ENCODE results near the gene SPTLC1.
"Not testable (repeated sequence)": the region's sequence is repeated elsewhere in the genome, so short reads cannot be mapped to it uniquely, and the experiment has no call there.

SPTLC1 gene

DNA sequence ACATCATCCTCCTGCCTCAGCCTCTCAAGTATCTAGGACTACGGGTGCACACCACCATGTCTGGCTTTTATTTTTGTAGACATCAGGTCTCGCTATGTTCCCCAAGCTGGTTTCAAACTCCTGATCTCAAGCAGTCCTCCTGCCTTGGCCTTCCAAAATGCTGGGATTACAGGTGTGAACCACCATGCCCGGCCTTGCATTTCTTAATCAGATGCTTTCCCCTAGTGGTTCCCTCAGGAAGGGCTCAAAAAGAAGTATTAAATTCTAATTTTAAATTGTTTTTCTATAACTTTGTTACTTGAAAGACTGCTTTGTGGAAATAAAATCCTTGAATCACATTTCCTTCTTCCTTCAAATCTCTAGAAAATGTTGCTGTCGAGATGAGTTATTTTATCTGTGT lies 85.7 kb downstream of the SPTLC1 start:
- DNase-seq = no peak

GRCh38 chr9:92026206-92027002 lies 88.8 kb downstream of the SPTLC1 start:
- no peak for DNase-seq

GRCh38 chr9:92021785-92022541 lies 93.2 kb downstream of the SPTLC1 start:
- DNase-seq = peak; percentile 81

GRCh38 chr9:92019658-92020057 lies 95.6 kb downstream of the SPTLC1 start:
- DNase-seq = no peak

DNA sequence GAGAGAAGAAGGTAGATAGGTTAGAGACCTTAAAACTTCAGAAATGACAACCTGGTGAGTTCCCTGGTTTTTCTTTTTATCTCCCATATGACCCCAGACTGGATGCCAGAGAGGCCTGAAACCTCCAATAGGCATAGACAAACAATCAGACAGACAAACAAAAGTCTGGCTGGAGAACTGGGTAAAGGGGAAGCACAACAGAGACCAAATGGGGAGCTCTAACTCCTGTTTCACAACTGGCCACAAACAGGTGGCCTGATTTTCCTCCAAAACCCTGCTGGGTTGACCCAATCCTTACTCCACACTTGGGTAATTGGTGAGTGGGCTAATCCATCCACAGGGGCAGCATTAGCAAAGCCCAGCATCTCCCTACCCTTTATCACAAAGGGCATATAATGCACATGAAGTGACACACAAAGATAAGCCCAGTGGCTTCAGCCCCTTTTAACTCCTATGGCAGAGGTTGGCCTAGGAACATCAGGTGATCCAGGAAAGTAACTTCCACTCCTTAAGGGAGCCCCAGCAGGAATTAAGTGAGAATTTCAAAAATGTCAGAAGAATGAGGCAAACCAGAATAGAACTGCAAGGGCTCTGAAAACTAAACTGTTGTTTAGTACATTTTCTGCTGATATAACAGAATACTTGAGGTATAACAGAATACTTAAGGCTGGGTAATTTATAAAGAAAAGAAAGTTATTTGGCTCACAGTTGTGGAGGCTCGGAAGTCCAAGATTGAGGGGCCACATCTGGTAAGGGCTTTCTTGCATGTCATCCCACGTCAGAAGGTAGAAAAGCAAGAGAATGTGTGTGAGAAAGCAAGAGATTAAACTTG lies 104.3 kb downstream of the SPTLC1 start:
- DNase-seq = peak; percentile 48

- DNase-seq = not testable (repeated sequence)
Measured at GRCh38 chr9:92010253-92010652, 105.0 kb downstream of the SPTLC1 start.

DNA sequence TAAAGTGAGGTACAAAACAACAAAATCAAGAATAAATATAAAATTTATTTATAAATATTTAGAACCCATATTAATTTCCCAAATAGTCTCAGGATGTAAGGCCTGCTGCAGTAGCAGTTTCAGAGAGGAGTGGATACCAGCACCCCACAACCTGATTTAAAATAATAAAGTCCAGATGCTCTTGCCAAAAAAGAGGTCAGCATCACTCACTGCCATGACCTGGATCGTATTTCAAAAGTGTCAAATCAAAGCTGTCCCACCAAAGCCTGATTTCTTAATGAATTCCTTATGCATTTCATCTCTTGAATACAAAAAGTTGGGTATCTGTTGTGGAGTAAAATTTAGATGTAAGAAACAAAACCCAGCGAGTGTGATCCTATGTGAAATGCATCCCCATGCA lies 107.2 kb downstream of the SPTLC1 start:
- no peak for DNase-seq

DNA sequence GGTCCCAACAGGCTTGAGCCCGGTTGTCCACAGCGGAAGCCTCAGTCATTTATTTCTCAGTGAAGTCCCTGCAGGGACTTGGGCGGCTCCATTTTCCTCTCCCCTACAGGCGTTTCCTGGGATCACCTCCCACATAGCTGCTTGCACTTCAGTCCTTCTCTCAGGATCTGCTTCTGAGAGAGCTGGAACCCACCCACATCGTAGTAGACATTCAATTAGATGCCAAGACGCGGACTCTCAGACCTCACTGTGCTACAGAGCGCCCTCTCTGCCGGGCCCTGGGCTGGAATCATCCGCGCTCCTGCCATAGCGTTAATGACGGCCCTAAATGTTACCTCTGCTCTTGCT lies 111.2 kb downstream of the SPTLC1 start:
- no peak for DNase-seq

- DNase-seq = no peak
Measured at GRCh38 chr9:92003308-92004044, 111.7 kb downstream of the SPTLC1 start.

DNA sequence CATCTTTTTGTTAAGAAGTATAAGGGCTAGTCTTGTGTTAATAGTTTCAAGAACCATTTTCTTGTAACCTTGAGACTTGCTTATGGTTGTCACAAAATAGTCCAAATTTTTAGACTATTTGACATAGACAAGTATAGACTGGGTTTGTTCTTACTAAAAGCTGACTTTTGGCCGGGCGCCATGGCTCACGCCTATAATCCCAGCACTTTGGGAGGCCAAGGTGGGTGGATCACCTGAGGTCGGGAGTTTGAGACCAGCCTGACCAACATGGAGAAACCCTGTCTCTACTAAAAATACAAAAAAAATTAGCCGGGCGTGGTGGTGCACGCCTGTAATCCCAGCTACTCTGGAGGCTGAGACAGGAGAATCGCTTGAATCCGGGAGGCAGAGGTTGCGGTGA lies 113.3 kb downstream of the SPTLC1 start:
- DNase-seq = not testable (repeated sequence)

- DNase-seq = no peak
Measured at GRCh38 chr9:92001244-92001643, 114.0 kb downstream of the SPTLC1 start.

GRCh38 chr9:91995000-91995655 lies 120.1 kb downstream of the SPTLC1 start:
- peak; percentile 57 for DNase-seq

GRCh38 chr9:91994422-91994821 lies 120.8 kb downstream of the SPTLC1 start:
- DNase-seq = peak; percentile 21

DNA sequence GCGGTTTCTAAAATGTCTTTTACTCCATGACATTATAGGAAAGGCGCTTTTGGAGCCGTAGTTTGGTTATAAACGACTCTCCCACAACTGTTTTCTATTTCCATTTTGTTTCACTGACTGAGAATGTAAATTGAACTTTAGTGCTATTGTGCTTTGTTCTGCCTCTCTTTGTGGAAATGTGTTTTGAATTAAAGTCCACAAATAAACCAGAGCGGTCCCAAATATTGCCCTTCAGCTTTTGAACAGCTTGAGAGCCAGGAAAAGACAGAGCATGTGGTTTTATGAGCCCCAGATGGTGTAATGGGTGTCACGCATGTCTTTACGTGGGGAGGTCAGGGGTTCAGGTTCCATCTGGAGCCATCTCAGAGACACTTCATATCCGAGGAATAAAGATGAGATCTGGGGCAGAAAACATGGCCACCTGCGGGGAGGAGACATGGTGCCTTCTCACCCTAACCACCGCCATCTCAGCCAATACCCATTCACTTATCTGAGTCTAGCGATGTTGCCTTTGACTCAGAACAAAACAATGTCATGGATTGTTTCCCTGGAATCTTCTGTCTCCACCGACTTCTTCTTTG lies 122.7 kb downstream of the SPTLC1 start:
- DNase-seq = no peak

- no peak for DNase-seq
Measured at GRCh38 chr9:91991721-91992341, 123.4 kb downstream of the SPTLC1 start.

GRCh38 chr9:91986248-91986647 lies 129.0 kb downstream of the SPTLC1 start:
- DNase-seq = no peak

GRCh38 chr9:91985692-91986091 lies 129.5 kb downstream of the SPTLC1 start:
- no peak for DNase-seq
